HG03565 (cell line): ENCODE measurements around the gene VWC2L.

Source experiments
- ATAC-seq: cut with Tn5 transposase; IDR thresholded peaks from one replicate; pipeline ENCODE4 v1.9.1; 2021; ENCODE audit warnings: mild to moderate bottlenecking, moderate library complexity; ENCODE audit not compliant: unreplicated experiment

Gene VWC2L

GRCh38 chr2:214533541-214533940, 122.7 kb downstream of the VWC2L start:
- ATAC-seq: no peak

- ATAC-seq: no peak
Measured at GRCh38 chr2:214536625-214537024, 125.8 kb downstream of the VWC2L start.

GRCh38 chr2:214537929-214538328, 127.1 kb downstream of the VWC2L start:
- ATAC-seq: no peak

GRCh38 chr2:214542295-214542694, 131.4 kb downstream of the VWC2L start:
- no peak for ATAC-seq

GRCh38 chr2:214542866-214543265, 132.0 kb downstream of the VWC2L start:
- ATAC-seq: no peak

GRCh38 chr2:214543386-214543955, 132.6 kb downstream of the VWC2L start:
- ATAC-seq: no peak

- no peak for ATAC-seq
Measured at GRCh38 chr2:214545898-214546542, 135.2 kb downstream of the VWC2L start.

GRCh38 chr2:214547931-214548330, 137.1 kb downstream of the VWC2L start:
- ATAC-seq: no peak

GRCh38 chr2:214549946-214550345, 139.1 kb downstream of the VWC2L start:
- no peak for ATAC-seq

GRCh38 chr2:214550786-214551185, 139.9 kb downstream of the VWC2L start:
- ATAC-seq: no peak

GRCh38 chr2:214557884-214558283, 147.0 kb downstream of the VWC2L start:
- no peak for ATAC-seq

GRCh38 chr2:214558341-214558740, 147.5 kb downstream of the VWC2L start:
- no peak for ATAC-seq

- no peak for ATAC-seq
Measured at GRCh38 chr2:214560176-214560575, 149.3 kb downstream of the VWC2L start.

- no peak for ATAC-seq
Measured at GRCh38 chr2:214560618-214561190, 149.8 kb downstream of the VWC2L start.

GRCh38 chr2:214565246-214565645, 154.4 kb downstream of the VWC2L start:
- ATAC-seq: no peak

GRCh38 chr2:214566457-214566856, 155.6 kb downstream of the VWC2L start:
- ATAC-seq: no peak

GRCh38 chr2:214569419-214570035, 158.7 kb downstream of the VWC2L start:
- no peak for ATAC-seq

- no peak for ATAC-seq
Measured at GRCh38 chr2:214574084-214574781, 163.4 kb downstream of the VWC2L start.

- ATAC-seq: no peak
Measured at GRCh38 chr2:214575030-214575429, 164.2 kb downstream of the VWC2L start.

- no peak for ATAC-seq
Measured at GRCh38 chr2:214575465-214575864, 164.6 kb downstream of the VWC2L start.

GRCh38 chr2:214577769-214578168, 166.9 kb downstream of the VWC2L start:
- ATAC-seq: no peak

- ATAC-seq: no peak
Measured at GRCh38 chr2:214578442-214578841, 167.6 kb downstream of the VWC2L start.
